ENCODE results near the gene ZBTB46.
A peak's percentile ranks its signal among the peaks of the same experiment; 100 is the strongest.

Gene ZBTB46

GRCh38 chr20:63735859-63736718 lies 95.0 kb downstream of the ZBTB46 start, which contains the start of gene LIME1:
LIME1 (plus strand) TSS chr20:63736664; CDS start chr20:63737550, 886 bp downstream.
- Histone ChIP-seq H3K9me3 (ENCODE audit: insufficient read depth, low read length) (no peaks in the 10 kb centered on the region), H3K27ac (ENCODE audit: low read depth, low read length) (peak within 1 kb of the TSS; percentile 97), H3K79me2 (ENCODE audit: insufficient read depth, low read length) (peaks cover 10% of the 10 kb centered on the region; the same call in 1 of the 2 replicates), H3K4me3 (ENCODE audit: insufficient read depth, low read length, poor library complexity, severe bottlenecking) (peak within 1 kb of the TSS; percentile 55), H3K9me2 (replicated peaks; ENCODE audit: insufficient read depth, low read length) (no peaks in the 10 kb centered on the region), H3K9ac (ENCODE audit: low read length) (peak within 1 kb of the TSS; percentile 77), H3F3A (ENCODE audit: insufficient read depth) (peaks cover 26% of the 10 kb centered on the region), H4K20me1 (ENCODE audit: low read depth, low read length) (no peaks in the 10 kb centered on the region), H3K27me3 (ENCODE audit: low read length) (no peaks in the 10 kb centered on the region), H3K36me3 (ENCODE audit: low read length) (no peaks in the 10 kb centered on the region), H2AFZ (ENCODE audit: low read depth, low read length, severe bottlenecking) (no peak within 1 kb of the TSS), H3K4me2 (ENCODE audit: low read depth, low read length, poor library complexity, severe bottlenecking) (peak within 1 kb of the TSS; percentile 89)
- TF ChIP-seq, protein P1, sequence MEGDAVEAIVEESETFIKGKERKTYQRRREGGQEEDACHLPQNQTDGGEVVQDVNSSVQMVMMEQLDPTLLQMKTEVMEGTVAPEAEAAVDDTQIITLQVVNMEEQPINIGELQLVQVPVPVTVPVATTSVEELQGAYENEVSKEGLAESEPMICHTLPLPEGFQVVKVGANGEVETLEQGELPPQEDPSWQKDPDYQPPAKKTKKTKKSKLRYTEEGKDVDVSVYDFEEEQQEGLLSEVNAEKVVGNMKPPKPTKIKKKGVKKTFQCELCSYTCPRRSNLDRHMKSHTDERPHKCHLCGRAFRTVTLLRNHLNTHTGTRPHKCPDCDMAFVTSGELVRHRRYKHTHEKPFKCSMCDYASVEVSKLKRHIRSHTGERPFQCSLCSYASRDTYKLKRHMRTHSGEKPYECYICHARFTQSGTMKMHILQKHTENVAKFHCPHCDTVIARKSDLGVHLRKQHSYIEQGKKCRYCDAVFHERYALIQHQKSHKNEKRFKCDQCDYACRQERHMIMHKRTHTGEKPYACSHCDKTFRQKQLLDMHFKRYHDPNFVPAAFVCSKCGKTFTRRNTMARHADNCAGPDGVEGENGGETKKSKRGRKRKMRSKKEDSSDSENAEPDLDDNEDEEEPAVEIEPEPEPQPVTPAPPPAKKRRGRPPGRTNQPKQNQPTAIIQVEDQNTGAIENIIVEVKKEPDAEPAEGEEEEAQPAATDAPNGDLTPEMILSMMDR (IDR thresholded peaks at IDR 0.05; ENCODE audit: insufficient read depth, low read length, poor library complexity, severe bottlenecking), result no peak
- no peak for TF ChIP-seq EZH2phosphoT487 (conservative IDR thresholded peaks at IDR 0.05; ENCODE audit: low read length)

DNA sequence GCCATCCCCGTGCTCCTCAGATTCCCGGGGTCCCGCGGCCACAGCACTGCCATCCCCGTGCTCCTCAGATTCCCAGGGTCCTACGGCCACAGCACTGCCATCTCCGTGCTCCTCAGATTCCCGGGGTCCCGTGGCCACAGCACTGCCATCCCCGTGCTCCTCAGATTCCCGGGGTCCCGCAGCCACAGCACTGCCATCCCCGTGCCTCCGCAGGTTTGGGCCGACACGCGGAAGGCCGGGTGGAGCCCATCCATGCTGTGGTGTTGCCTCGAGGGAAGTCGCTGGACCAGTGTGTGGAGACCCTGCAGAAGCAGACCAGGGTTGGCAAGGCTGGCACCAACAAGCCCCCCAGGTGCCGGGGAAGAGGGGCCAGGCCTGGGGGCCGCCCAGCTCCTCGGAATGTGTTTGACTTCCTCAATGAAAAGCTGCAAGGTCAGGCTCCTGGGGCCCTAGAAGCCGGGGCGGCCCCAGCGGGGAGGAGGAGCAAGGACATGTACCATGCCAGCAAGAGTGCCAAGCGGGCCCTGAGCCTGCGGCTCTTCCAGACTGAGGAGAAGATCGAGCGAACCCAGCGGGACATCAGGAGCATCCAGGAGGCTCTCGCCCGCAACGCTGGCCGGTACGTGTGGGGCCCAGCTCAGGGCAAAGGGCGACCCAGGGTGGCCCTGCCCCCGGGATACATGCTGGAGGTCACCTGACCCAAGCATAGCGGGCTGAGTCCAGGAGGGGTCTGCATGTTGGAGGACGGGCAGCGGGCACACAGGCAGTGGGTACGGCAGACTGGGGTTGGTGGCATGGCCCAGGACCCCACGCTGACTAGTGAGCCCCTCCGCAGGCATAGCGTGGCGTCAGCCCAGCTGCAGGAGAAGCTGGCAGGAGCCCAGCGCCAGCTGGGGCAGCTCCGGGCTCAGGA lies 95.9 kb downstream of the ZBTB46 start:
- Histone ChIP-seq H3K36me3 (ENCODE audit: low read length) (no peaks in the 10 kb centered on the region), H3K4me3 (ENCODE audit: insufficient read depth, low read length, poor library complexity, severe bottlenecking) (no peak overlapping the region), H3K79me2 (ENCODE audit: insufficient read depth, low read length) (peaks cover 10% of the 10 kb centered on the region; the same call in 1 of the 2 replicates), H3K27ac (ENCODE audit: low read depth, low read length) (peak overlapping the region; percentile 97), H3K27me3 (ENCODE audit: low read length) (no peaks in the 10 kb centered on the region), H3K9me2 (replicated peaks; ENCODE audit: insufficient read depth, low read length) (no peaks in the 10 kb centered on the region), H3K4me2 (ENCODE audit: low read depth, low read length, poor library complexity, severe bottlenecking) (no peak overlapping the region), H3K9ac (ENCODE audit: low read length) (peak overlapping the region; percentile 77; the same call in 1 of the 2 replicates), H3K9me3 (ENCODE audit: insufficient read depth, low read length) (no peaks in the 10 kb centered on the region), H3F3A (ENCODE audit: insufficient read depth) (peaks cover 34% of the 10 kb centered on the region), H4K20me1 (ENCODE audit: low read depth, low read length) (no peaks in the 10 kb centered on the region), H2AFZ (ENCODE audit: low read depth, low read length, severe bottlenecking) (no peak overlapping the region)
- TF ChIP-seq, protein P1 (IDR thresholded peaks at IDR 0.05; ENCODE audit: insufficient read depth, low read length, poor library complexity, severe bottlenecking), result no peak
- no peak for TF ChIP-seq EZH2phosphoT487 (conservative IDR thresholded peaks at IDR 0.05; ENCODE audit: low read length)

- Histone ChIP-seq H3K27me3 (ENCODE audit: low read length) (no peaks in the 10 kb centered on the region), H3K9ac (ENCODE audit: low read length) (no peak overlapping the region), H3K79me2 (ENCODE audit: insufficient read depth, low read length) (peaks cover 10% of the 10 kb centered on the region; the same call in 1 of the 2 replicates), H3K4me3 (ENCODE audit: insufficient read depth, low read length, poor library complexity, severe bottlenecking) (no peak overlapping the region), H2AFZ (ENCODE audit: low read depth, low read length, severe bottlenecking) (no peak overlapping the region), H3F3A (ENCODE audit: insufficient read depth) (peaks cover 43% of the 10 kb centered on the region), H4K20me1 (ENCODE audit: low read depth, low read length) (no peaks in the 10 kb centered on the region), H3K27ac (ENCODE audit: low read depth, low read length) (no peak overlapping the region), H3K4me2 (ENCODE audit: low read depth, low read length, poor library complexity, severe bottlenecking) (no peak overlapping the region), H3K9me3 (ENCODE audit: insufficient read depth, low read length) (no peaks in the 10 kb centered on the region), H3K36me3 (ENCODE audit: low read length) (no peaks in the 10 kb centered on the region), H3K9me2 (replicated peaks; ENCODE audit: insufficient read depth, low read length) (no peaks in the 10 kb centered on the region)
- TF ChIP-seq EZH2phosphoT487 (conservative IDR thresholded peaks at IDR 0.05; ENCODE audit: low read length), result no peak
Measured at GRCh38 chr20:63734111-63734945, 96.7 kb downstream of the ZBTB46 start.

Data from SU-DHL-6 (cell line).